Transverse colon (tissue), 3 donors: Measurements from ENCODE around the gene PSMF1.

ENCODE experiments used
- CTCF ChIP-seq, 5 experiments: fragments of 200-600 bp in 3 of 5; fragments of 450-650 bp in 2 of 5; sonication (generic) in 3 of 5; IDR thresholded peaks; 1 replicate in 2 of 5; 2 replicates in 3 of 5; pipeline ENCODE4 v1.5.1; 2016 to 2017; ENCODE audit warnings: antibody characterized with exemption in 5 of 5, inconsistent platforms in 3 of 5, mild to moderate bottlenecking in 2 of 5, moderate library complexity in 1 of 5
- POLR2A ChIP-seq: fragments of 450-650 bp; IDR thresholded peaks from one replicate; pipeline ENCODE4 v1.6.1; 2016; ENCODE audit warnings: antibody characterized with exemption, mild to moderate bottlenecking, moderate library complexity

DNA sequence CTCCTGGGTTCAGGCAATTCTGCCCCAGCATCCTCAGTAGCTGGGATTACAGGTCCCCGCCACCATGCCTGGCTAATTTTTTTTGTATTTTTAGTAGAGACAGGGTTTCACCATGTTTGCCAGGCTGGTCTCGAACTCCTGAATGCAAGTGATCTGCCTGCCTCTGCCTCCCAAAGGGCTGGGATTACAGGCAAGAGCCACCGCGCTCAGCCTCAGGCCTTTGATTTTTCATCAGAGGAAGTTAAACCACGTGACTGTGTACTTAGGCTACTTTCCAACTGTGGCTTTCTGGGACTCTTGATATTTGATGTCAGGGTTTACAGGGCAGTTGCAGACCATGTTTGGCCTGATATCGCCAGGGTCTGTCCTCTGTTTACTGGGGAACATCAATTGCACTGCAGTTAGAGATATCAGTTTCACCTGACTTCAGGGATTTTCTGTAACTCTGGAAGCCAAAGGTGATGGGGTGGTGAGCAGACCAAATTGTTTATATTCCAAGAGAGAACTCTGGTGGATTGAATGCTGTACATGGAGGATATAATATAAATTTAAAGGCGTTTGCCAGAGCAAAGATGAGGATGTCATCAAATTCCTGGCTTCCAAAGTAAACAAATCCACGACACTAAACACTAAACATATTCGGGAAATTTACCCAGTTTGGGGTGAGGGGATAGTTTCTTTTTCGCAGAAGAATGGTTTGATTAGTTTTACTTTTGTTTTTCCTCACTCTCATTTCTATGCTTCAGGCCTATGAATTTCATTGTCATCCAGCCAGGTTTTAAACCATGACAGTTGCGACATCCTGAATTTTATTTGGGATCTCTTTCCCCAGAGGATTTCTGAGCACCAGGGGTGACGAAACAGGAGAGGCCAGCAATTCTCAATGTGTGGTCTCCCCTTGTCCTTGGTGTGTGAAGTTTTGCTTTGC, 4.2 kb downstream of the PSMF1 start:
- no peak for TF ChIP-seq CTCF (IDR thresholded peaks at IDR 0.05)
- TF ChIP-seq POLR2A, result no peak
